GM21576 (cell line): ENCODE data around the gene ELAVL4.

Source experiments
- ATAC-seq: cut with Tn5 transposase; IDR thresholded peaks from one replicate; pipeline ENCODE4 v1.9.1; 2021; ENCODE audit warnings: mild to moderate bottlenecking, moderate library complexity; ENCODE audit not compliant: unreplicated experiment

ELAVL4 gene

DNA sequence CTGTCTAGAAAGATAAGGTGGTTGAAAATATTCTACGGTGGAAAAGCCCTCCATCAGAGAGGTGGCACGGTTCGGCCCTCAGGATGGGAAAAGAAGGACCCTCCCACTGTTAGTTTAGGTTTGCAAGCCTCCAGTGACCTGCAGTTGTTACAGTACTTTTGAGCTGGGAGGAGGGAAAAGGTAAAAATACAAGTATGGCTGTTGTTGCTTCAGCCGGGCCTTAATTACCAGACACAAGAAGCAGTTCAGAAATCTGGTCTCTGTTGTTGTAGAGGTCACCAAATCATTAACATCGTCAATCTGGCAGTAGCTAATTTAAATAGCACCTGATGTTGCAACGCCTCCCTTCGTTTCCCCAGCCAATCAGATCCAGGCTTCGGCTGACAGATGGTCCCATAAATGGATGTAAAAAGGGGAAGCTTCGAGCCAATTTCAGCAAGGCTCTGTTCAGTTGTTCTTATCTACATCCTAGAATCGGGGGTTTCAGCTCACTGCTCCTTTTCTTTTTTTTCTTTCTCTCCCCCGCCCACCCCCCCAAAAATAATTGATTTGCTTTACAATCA lies at the start of gene ELAVL4:
TSS of gene ELAVL4 (plus strand) at position 424 of the 563 bp plus-strand sequence. CDS start 270 bp downstream, outside the sequence.
- ATAC-seq = no peak

DNA sequence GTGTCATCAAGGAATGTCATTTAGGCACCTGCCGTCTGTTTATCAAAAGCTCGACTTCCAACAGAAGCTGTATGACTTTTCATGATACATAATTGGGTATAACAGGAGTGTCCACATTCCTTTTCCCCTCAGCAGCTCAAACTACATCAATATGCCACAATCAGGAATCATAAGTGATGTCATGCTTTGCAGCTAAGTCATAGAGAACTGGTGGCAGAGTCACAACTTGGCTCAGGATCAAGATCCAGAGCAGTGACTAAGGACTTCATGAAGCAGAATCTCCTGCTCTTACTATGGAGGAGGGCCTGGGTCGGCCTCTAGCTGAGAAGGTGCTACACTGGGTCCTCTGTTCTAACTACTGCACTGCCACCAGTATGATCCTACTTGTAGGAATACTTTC lies 48.4 kb upstream of the ELAVL4 start:
- ATAC-seq = no peak

DNA sequence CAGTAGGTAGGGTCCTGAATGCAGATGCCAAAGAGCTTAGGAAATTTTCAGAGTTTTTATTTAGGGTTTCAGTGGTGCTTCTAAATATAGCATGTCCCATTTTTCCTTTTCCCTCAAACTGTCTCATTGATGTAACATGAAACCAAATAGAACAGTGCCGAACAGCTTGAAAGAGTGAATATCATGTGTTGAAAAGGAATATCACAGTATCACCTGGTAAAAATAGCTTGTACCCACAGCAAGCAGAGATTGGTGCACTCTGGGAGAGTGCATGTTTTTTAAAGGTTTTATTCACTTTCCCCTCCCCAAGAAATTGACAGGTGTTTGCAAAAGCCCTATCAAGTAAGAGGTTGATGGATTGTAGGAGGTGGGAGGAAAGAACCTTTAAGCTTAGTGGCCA lies 41.9 kb upstream of the ELAVL4 start:
- no peak for ATAC-seq

DNA sequence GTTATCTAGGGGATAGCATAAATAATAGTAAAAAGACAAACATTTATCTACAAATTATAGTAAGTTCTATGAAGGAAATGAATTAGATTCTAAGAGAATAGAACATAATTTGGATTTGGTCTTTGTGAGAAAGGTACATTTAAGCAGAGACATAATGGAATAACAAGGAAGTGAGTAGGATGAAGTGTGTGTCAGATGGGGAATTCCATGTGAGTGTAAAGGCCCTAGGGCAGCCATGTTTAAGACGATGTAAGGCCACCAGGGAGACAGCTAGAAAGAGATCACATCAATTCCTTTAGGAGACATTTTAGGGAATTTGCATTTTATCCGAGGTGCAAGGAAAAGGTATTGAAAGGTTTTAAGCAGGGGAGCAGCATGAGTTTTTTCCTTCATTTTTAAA lies 33.8 kb upstream of the ELAVL4 start:
- ATAC-seq = no peak

DNA sequence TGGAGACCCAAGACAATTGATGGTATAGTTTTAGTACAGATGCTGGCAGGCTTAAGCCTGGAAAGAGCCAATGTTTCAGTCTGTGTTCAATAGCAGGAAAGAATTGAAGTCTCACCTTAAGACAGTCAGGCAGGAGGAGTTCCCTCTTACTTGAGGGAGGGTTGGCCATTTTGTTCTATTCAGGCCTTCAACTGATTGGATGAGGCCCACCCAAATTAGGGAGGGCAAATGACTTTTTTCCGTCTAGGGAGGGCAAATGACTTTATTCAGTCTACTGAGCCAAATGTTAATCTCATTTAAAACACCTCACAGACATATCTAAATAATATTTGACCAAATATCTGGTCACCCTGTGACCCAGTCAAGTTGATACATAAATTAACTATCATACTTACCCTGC lies 31.4 kb upstream of the ELAVL4 start:
- ATAC-seq = no peak

DNA sequence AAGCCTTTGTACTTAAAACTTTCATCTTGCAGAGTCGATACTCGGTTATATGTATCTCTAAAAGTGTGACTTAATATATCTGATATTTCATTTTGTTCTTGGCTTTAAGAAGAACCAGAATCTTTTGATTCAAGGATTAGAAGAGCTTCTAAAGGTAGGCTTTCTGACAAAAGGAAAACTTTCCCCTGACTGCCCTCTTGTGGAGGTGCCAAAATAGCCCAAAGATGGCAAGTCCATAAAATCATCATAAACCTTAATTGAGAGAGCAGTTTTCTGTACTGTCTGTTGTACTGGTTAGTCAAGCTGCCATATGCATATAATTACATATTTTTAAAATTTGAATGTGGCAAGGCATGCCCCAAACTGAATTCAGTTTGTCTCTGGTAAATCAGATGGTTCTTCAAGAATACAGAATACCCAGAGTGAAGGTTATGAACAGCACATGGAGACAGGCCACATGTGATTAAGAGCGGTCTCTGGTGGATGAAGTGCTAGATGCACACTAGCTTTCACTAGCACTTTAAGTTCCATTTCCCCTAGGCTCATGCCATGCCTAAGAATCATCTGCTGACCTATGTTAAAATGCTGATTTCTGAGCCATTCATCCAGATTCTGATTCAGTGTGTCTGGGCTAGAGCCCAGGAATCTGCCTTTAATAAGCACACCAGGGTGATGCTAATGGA lies 27.7 kb upstream of the ELAVL4 start:
- no peak for ATAC-seq

DNA sequence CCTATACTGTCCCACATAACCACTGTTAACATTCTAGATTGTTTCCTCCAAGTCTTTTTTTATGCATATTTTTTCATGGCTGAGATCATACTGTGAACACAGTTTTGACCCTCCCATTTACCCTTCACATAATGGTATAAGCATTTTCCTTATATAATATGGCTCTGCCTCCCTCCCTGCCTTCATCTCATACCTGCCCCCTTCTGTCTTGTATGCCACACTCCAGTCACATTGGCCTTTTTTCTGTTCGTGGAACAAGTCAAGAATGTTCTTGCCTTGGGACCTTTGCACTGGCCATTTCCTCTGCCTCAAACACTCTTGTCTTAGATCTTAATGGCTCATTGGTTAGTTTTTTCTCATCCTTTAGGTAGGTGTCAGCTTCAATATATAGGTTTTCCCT lies 24.3 kb upstream of the ELAVL4 start:
- no peak for ATAC-seq

DNA sequence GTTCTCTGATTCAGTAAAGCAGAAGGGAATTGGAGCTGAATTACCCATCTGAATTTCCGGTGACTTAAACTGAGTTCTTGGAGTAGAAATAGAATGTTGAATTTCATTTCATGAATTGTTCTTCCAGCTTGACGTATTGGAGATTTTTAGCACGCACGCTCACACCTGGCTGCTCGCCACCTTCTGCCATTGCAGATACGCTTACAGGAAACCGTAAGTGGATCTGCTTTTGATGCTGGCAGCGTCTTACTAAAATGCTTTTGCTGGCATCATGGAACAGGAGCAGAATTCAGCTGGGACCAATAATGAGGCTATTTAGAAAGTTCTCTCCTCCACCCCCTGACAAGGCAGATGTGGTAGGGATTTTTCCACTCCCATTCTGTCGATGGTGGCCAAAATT lies 17.7 kb upstream of the ELAVL4 start:
- ATAC-seq = no peak

DNA sequence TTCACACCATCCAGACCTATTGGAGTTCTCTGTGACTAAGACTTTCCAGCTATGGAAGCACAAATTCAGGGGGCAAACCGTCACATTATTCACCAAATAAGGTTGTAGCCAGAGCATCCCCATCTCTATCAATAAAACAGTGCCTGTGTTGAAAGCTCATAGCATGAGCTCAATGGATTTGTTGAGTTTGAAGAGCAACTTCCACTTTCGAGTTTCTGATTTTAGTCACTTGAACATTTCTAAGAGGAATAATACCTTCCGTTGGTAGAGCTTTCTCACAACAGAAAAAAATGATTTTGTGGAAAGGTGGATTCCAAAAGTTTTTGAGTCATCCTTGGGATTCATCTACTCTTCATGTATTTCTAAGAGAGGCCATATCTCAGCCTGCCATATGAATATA lies 13.0 kb upstream of the ELAVL4 start:
- no peak for ATAC-seq

DNA sequence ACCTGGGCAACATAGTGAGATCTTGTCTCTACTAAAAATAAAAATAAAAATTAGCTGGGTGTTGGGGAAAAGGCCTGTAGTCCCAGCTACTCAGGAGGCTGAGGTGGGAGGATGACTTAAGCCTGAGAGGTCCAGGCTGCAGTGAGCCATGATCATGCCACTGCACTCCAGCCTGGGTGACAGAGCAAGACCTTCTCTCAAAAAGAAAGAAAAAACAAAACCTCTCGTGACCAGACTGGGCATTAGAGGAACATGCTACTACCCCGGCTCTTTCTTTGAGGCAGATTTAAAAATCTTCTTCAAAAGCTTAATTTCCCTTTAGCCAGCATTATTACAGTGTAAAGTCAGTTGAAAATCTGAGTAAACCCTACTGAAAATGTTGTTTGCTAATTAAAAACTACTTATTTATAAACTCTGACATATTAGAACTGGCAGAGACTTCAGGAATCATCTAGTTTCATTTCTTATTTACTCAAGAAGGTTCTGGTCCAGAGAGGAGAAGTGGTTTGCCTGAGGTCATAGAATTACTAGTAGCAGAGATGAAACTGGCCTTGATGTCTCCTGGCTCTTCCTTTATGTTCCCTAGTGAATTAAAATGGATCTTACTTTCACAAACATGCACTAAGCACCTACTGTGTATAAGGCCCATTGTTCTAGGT lies 11.6 kb upstream of the ELAVL4 start:
- ATAC-seq = no peak

DNA sequence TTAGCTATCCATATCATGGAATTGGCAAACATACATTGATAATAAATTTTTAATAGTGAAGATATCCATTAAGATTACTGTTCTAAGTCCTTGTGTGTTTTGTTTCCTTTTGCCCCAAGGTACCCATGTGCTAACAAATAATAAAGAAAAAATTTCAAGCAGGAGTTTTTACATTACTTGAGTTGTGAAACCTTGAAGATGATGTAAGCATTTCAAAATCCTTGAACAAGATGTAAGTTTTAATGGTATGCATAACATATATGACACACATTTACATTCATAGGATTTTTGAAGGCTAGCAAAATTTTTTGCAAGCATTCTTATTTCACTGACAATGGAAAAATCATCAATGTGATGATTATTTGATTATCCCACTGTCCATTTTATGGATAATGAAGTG lies 10.9 kb upstream of the ELAVL4 start:
- ATAC-seq = no peak

DNA sequence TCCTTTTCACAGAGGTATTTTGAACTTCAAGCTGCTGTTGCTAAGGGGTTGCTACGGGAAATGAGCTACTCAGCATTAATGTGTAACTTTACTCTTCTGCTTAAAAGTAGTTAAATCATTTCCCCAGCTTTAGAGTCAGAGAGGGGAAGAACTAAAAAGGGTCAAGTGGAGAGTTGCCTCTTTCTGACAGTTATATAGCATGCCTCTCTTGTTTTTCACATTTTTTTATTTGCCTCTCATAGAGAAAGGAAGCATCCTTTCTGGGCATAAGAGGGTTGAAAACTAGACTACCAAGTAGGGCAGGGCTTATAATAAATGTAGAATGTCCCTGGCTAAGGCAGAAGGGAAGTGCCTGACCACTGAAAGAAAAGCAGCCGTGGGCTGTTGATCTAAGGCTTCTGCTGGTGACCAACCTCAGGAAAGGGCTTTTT lies 10.1 kb upstream of the ELAVL4 start:
- no peak for ATAC-seq

DNA sequence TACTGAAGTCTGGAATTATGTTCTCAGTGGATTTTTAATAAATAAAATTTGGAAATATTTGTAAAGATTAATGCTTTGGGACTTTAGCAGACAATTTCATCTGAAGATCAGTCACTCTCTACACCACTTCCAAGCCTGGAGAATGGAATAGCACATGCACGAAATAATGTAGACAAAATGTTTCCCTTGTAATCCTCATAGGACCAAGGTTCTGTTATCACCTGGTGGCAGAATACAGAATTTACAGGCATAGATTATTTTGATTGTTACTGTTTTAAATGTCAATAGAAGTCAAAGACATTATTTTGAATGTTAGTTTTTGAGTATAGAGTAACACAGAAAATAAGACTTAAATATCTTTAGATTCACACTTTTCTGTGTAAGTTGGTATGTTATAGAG lies 9.1 kb upstream of the ELAVL4 start:
- ATAC-seq = no peak

DNA sequence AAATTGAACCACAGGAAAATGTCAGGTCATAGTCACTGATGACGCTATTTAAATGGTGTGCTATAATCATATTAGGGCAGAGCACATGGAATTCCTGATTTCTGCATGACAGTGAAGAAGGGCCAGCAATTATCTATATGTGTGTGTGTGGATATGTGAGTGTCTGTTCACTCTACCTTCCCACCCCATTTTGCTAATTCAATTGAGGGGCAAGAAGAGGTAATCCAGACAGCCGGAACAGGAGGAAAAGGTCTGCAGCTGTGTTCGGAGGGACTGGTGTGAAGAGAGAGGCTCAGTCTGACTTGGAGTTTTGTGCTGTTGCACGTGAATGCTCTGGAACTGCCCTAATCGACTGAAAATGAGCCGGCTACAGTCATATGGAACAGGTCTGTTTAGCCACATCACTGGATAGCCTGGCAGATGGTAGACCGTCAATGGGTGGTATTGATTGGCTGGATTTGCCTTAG lies 5.1 kb upstream of the ELAVL4 start:
- no peak for ATAC-seq

DNA sequence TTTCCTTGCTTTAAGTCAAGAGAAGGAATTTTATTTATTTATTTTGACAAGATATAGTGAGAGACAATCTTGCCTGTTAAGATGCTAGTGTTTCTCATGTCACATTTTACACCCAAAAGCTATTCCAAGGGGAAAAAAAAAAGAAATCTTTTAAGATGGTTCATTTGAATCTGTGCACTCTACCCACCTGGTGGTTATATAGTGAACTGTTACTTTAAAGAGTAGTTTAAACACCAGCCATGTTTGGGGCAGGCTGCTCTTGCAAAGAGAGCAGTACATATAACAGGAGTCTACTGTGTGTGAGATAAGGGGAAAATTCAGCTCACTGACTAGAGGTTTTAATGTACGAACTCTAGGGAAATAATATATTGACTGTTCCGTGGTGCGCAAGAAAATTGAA lies 3.3 kb upstream of the ELAVL4 start:
- no peak for ATAC-seq

DNA sequence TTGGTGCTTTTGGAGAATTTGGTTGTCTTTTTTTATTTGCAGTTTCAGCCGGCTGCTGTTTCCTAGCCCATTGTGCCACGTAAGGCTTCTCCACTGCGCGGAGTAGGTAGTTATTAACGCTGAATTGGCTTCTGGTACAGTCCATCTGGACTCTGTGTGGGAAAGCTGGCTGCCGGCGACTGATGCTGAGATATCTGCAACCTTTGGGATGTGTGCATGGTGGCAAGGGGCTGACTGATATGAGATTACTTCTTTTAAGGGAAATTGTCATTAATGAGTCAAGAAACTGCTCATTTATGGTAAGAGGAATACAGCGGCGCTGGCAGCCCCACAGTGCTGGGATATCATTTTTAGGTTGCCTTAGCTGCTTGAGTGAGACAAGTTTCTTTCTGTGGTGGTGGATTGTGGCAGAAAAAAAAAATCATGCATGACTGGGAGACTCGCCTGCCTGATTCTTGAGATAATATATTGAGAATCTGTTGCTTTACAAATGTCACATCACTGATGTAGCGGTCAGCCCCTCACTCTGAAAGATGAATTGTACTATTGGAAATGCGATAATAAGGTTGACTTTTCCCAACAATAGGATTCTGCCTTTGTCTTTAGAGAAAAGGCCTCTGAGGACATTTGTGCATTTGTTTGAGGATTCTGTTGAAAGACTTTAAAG lies 2.5 kb upstream of the ELAVL4 start:
- ATAC-seq = no peak

DNA sequence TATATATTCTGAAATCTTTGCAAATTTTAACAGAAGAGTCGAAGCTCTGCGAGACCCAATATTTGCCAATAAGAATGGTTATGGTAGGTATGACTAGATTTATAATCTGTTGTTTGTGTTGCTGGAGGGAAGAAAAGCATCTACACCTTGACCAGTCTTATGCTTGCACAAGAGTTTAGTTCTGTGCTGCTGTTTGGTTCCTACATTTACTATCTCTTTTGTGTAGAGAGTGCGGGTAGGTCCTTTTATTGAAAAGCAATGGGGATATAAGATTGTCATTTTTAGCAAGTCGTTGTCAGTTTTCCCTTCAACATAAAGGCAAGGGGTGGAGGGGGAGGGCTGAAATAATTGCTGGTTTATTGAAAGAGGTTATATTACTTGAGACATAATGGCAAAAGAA lies 396 bp downstream of the ELAVL4 start:
- ATAC-seq = no peak

DNA sequence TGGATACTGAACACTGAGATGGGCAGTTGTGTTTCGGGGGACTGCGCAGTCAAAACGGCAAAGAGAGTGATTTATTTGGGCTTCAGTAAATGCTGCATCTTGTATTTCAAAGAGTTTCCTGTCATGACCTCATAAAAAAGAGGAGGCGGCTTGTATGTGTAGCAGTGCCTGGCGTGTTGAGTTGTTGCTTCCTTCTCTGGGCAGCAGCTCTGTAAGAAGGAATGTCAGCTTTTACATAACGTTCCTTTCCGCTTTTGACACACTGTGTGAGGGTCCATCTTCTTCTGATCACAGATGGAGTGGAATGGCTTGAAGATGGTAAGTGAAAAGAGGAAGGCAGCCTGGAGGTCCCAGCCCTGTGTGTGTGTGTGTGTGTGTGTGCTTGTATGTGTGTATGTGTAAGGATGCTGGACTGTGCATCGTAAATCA lies 941 bp downstream of the ELAVL4 start:
- no peak for ATAC-seq

DNA sequence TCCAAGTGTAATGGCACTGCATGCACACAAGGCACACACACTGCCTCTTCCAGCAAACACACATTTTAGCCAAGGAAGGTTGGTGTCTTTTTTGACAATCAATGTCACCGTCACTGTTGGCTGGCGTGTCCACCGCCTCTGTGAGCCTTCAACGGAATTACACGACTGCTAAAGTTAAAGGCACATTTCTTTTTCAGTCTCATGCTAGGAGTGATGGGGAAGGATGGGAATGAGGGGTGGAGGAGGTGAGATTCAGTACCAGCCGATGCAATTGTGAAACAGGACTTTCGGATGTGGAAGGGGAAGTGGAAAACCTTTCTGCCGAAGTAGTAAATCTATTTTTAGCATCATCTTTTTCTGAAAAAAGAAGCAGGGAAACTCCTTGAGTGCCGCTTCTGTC lies 1.4 kb downstream of the ELAVL4 start:
- ATAC-seq = no peak

DNA sequence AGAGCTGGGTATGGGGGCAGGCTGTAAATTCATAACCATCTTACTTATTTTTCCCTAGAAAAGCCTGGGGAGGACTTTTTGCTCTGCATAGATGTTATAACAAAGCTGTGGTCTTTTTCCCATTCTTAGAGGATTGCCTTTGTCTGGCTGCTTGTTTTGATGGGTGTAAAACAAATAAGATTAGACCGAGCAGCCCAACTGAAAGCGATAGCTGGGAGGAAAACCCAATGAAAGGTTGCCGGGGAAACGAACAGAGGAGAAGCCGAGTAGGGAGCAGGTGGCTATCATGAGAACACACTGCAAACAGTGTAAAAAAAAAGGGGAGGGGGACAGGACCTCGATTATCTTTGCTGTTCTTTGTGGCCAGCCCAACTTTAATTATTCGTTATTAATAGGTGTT lies 1.9 kb downstream of the ELAVL4 start:
- ATAC-seq = no peak

DNA sequence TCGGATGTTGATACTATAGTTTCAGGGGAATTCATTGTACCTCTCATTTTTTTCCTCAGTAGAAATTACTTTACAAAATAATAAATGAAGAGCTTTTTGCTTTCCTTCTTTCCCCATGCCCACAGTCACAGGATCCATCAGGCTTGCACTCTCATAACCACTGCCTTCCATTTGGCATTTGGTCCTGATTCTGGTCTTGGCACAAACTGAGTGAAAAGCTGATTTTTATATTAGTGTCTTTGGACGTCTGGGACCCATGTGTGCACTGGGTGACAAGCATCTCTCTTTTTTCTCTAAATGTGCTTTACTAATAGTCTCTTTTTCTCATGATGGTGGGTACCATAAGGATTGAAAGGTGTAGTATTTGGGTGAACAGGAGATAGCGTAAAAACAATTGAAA lies 2.8 kb downstream of the ELAVL4 start:
- ATAC-seq = no peak

DNA sequence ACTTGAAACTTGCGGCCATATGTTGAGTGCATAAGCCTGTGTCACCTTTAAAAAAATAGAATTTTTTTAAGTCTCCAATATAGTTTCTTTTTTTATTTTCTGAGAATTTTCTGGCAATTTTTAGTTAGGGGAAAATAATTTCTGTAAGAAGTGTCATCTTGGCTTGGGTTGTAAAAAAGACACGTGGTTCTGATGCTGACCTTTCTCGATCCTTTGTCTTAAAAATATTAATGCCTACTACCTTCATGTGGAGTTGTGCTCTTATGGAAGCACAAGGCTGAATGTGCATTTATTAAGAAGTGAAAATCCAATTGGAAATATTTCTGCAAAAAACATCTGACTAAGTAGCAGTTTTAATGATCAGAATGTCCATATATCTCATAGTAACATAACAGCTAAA lies 3.5 kb downstream of the ELAVL4 start:
- ATAC-seq = no peak
